Fibroblast of lung (primary cell): ENCODE data around the gene FBXO3. TPM values are rescaled to one million over a fixed set of nuclear protein-coding genes. Genes with fewer than 3 reads are reported as not detected.
A peak's percentile ranks its signal among the peaks of the same experiment; 100 is the strongest.

Experiments
- DNase-seq, 2 donors: peaks; one replicate each; pipeline versions ENCODE4 v3.0.0 to v3.0.0-alpha.2; 2010; ENCODE audit warnings: low read depth in 2 of 2
- H2AFZ ChIP-seq: 2 replicates; pipeline ENCODE4 v1.5.1; 2012; ENCODE audit warnings: low read length, control low read depth, inconsistent platforms
- H3K27ac ChIP-seq: 2 replicates; pipeline ENCODE4 v1.5.1; 2011; ENCODE audit warnings: low read length, control low read depth; ENCODE audit not compliant: insufficient read depth
- H3K27me3 ChIP-seq: 2 replicates; pipeline ENCODE4 v1.5.1; 2011; ENCODE audit warnings: mild to moderate bottlenecking, low read length; ENCODE audit not compliant: control insufficient read depth, insufficient read depth
- H3K36me3 ChIP-seq: 2 replicates; pipeline ENCODE4 v1.5.1; 2011; ENCODE audit warnings: low read length; ENCODE audit not compliant: control insufficient read depth, insufficient read depth
- H3K4me1 ChIP-seq: 2 replicates; pipeline ENCODE4 v1.5.1; 2011; ENCODE audit warnings: low read length; ENCODE audit not compliant: control insufficient read depth, insufficient read depth; ENCODE audit errors: extremely low read depth
- H3K4me2 ChIP-seq: 2 replicates; pipeline ENCODE4 v1.5.1; 2011; ENCODE audit warnings: low read length, control low read depth; ENCODE audit not compliant: insufficient read depth; ENCODE audit errors: extremely low read depth
- H3K4me3 ChIP-seq, 4 experiments: fragments of 200-600 bp in 1 of 4; sonication (generic) in 1 of 4; replicated peaks in 1 of 4; 2 replicates each; pipeline ENCODE4 v1.5.1; 2011 to 2016; ENCODE audit warnings: low read length in 4 of 4, low read depth in 3 of 4, mild to moderate bottlenecking in 3 of 4, control low read depth in 2 of 4, inconsistent platforms in 1 of 4, mixed read lengths in 1 of 4; ENCODE audit not compliant: insufficient read depth in 1 of 4; ENCODE audit errors: control extremely low read depth in 1 of 4
- H3K79me2 ChIP-seq: 2 replicates; pipeline ENCODE4 v1.5.1; 2012; ENCODE audit warnings: mild to moderate bottlenecking, low read length, inconsistent platforms; ENCODE audit not compliant: control insufficient read depth, insufficient read depth
- H3K9ac ChIP-seq: 2 replicates; pipeline ENCODE4 v1.5.1; 2011; ENCODE audit warnings: mild to moderate bottlenecking, low read length, control low read depth; ENCODE audit not compliant: insufficient read depth
- H3K9me3 ChIP-seq: 2 replicates; pipeline ENCODE4 v1.5.1; 2012; ENCODE audit warnings: low read depth, low read length; ENCODE audit not compliant: control insufficient read depth, insufficient read depth
- H4K20me1 ChIP-seq: 2 replicates; pipeline ENCODE4 v1.5.1; 2011; ENCODE audit warnings: low read length; ENCODE audit not compliant: control insufficient read depth, insufficient read depth; ENCODE audit errors: extremely low read depth
- EZH2 ChIP-seq: IDR thresholded peaks from 2 replicates; pipeline ENCODE4 v1.5.1; 2012; ENCODE audit warnings: low read length, control low read depth, mild to moderate bottlenecking; ENCODE audit errors: missing control alignments
- polyA plus RNA-seq, 2 donors: library from polyadenylated mRNA; depleted of rRNA in 1 of 2; stranded (reverse) in 1 of 2; unstranded in 1 of 2; fragments of >200 nt; gene quantifications; 2 replicates each; pipeline ENCODE4 v1.2.1, GENCODE V29; 2011 to 2012; ENCODE audit warnings: missing spikeins in 1 of 2
- total RNA-seq: library from RNA; depleted of rRNA; stranded (reverse); fragments of >200 nt; gene quantifications from 2 replicates; pipeline ENCODE4 v1.2.1, GENCODE V29; 2014
- TF ChIP-seq, protein P1 (sequence below), 2 donors: IDR thresholded peaks in 1 of 2; conservative IDR thresholded peaks in 1 of 2; 1 replicate in 1 of 2; 2 replicates in 1 of 2; pipeline ENCODE4 v1.5.1; 2011 to 2012; ENCODE audit warnings: low read length in 2 of 2, control low read depth in 1 of 2, inconsistent platforms in 1 of 2, low read depth in 1 of 2, mild to moderate bottlenecking in 1 of 2

Gene FBXO3
- total and polyA plus RNA-seq, 2 donors (not counting 1 experiment from before 2014, with no cell fraction given) = 28.7 to 46.2 TPM

- H3K4me3 ChIP-seq = no peak overlapping the region
- H3K9ac ChIP-seq = no peak overlapping the region
- H4K20me1 ChIP-seq = no peaks in the 10 kb centered on the region
- H2AFZ ChIP-seq = no peak overlapping the region
- H3K4me2 ChIP-seq = no peak overlapping the region
- DNase-seq = no peak
- peaks cover 11% of the 10 kb centered on the region for H3K36me3 ChIP-seq
- no peak overlapping the region for H3K27ac ChIP-seq
- no peaks in the 10 kb centered on the region for H3K9me3 ChIP-seq
- H3K4me1 ChIP-seq = peaks cover 37% of the 10 kb centered on the region
- H3K79me2 ChIP-seq = peaks cover 83% of the 10 kb centered on the region
- H3K27me3 ChIP-seq = no peaks in the 10 kb centered on the region
- TF ChIP-seq, protein P1, sequence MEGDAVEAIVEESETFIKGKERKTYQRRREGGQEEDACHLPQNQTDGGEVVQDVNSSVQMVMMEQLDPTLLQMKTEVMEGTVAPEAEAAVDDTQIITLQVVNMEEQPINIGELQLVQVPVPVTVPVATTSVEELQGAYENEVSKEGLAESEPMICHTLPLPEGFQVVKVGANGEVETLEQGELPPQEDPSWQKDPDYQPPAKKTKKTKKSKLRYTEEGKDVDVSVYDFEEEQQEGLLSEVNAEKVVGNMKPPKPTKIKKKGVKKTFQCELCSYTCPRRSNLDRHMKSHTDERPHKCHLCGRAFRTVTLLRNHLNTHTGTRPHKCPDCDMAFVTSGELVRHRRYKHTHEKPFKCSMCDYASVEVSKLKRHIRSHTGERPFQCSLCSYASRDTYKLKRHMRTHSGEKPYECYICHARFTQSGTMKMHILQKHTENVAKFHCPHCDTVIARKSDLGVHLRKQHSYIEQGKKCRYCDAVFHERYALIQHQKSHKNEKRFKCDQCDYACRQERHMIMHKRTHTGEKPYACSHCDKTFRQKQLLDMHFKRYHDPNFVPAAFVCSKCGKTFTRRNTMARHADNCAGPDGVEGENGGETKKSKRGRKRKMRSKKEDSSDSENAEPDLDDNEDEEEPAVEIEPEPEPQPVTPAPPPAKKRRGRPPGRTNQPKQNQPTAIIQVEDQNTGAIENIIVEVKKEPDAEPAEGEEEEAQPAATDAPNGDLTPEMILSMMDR (conservative IDR thresholded peaks at IDR 0.05 in 1 of 2, IDR thresholded peaks at IDR 0.05 in 1 of 2; ENCODE audit: low read depth in 1 of 2, low read length in 2 of 2) = no peak
- no peak for TF ChIP-seq EZH2
Observed at GRCh38 chr11:33719587-33719986, 54.7 kb downstream of the FBXO3 start.

DNA sequence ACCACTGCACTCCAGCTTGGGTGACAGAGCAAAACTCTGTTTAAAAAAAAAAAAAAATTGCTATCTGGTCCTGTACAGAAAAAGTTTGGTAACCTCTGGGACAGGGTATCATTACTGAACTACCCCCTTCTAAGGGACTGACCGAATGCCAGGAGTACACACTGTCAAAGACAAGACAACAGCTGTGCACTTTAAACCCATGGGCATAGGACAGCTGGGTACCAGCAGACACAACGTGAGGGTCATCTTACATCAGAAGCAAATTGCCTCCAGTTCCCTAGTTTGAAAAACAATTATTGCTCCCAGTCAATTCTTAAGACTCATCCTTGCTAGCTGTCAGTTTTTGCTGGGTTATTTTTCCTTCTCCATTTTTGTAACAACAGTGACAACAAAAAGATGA lies 55.9 kb downstream of the FBXO3 start:
- Histone ChIP-seq H3K27ac (peak overlapping the region; percentile 30), H3K4me3 (no peak overlapping the region), H3K4me2 (no peak overlapping the region), H2AFZ (no peak overlapping the region), H3K27me3 (no peaks in the 10 kb centered on the region), H4K20me1 (no peaks in the 10 kb centered on the region), H3K9me3 (no peaks in the 10 kb centered on the region), H3K9ac (no peak overlapping the region), H3K79me2 (peaks cover 79% of the 10 kb centered on the region), H3K36me3 (peaks cover 13% of the 10 kb centered on the region), H3K4me1 (peaks cover 29% of the 10 kb centered on the region)
- no peak for TF ChIP-seq EZH2
- TF ChIP-seq, protein P1 (conservative IDR thresholded peaks at IDR 0.05 in 1 of 2, IDR thresholded peaks at IDR 0.05 in 1 of 2; ENCODE audit: low read depth in 1 of 2, low read length in 2 of 2) = no peak
- no peak for DNase-seq

DNA sequence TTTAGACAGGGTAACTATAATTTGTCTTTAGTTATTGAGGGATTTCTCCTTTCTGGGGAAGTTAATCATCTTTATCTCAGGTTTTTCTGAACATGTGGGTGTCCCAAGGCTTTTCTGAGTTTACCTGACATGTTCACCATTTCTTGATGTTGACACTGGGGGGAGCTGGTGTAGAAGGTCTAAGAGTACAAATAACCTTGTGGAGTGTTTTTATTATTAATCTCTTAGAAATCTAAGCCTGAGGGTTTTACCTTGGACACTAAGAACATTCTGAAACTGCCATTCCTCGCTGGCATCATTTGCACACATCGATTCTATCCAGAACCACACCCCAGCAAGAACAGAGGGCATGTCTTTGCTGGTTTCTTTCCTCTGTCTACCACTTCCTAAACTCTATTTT lies 58.1 kb downstream of the FBXO3 start:
- H3K4me2 ChIP-seq = no peak overlapping the region
- no peaks in the 10 kb centered on the region for H4K20me1 ChIP-seq
- H3K9ac ChIP-seq = no peak overlapping the region
- peak overlapping the region; percentile 2 for H3K27ac ChIP-seq
- H3K36me3 ChIP-seq = peaks cover 10% of the 10 kb centered on the region
- H3K4me3 ChIP-seq = no peak overlapping the region
- no peaks in the 10 kb centered on the region for H3K9me3 ChIP-seq
- peaks cover 10% of the 10 kb centered on the region for H3K4me1 ChIP-seq
- no peaks in the 10 kb centered on the region for H3K27me3 ChIP-seq
- DNase-seq = peak; percentile 31 to 60
- H2AFZ ChIP-seq = no peak overlapping the region
- H3K79me2 ChIP-seq = peaks cover 69% of the 10 kb centered on the region
- TF ChIP-seq, protein P1 (conservative IDR thresholded peaks at IDR 0.05 in 1 of 2, IDR thresholded peaks at IDR 0.05 in 1 of 2; ENCODE audit: low read depth in 1 of 2, low read length in 2 of 2) = peak; percentile 34 to 48
- no peak for TF ChIP-seq EZH2
